Stimulated activated CD8-positive, alpha-beta memory T cell treated with anti-CD3 and anti-CD28 coated beads, Interleukin-4, amount 100 ng/mL, for 1 hour (primary cell): ENCODE data around the gene SEBOX.
A peak's percentile ranks its signal among the peaks of the same experiment; 100 is the strongest.
"Not testable (repeated sequence)": the region's sequence is repeated elsewhere in the genome, so short reads cannot be mapped to it uniquely, and the experiment has no call there.

Experiments
- DNase-seq, 2 donors: peaks; one replicate each; pipeline ENCODE4 v3.0.0-alpha.2; 2020; ENCODE audit warnings: low read depth in 2 of 2, low spot score in 1 of 2

Gene SEBOX

DNA sequence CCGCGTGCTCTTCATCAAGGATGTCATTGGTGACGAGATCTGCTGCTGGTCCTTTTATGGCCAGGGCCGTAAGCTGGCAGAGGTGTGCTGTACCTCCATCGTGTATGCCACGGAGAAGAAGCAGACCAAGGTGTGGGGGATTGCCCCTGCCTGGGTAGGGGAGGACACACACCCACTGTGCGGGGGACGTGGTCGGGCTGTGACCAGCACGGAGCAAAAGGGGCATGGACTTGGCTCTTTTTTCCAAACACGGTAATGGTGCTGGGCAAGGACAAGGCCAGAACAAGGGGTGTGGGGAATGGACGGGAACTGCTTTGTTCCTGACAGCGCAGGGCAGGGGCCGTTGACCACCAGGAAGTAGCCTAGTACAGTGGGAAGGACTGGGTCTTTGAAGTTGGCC is 22.7 kb downstream of the SEBOX start:
- DNase-seq = no peak

DNA sequence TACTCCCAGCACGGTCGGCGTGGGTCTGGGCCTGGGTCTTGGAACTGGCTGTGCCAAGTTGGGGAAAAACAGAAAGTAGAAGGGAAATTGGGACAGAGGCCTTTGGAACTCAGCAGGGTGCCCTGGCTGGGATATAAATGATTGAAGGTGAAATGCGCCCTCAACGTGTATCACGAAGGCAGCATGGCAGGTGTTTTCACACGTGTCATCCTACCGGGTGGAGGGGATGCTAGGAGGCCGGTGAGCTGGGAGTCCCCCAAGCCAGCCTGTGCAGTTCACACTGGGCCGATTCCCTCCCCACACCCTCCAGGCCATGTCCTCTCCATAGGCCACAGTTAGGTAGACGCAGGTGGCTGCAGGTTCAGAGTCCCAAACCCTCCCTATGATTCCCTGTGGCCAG is 23.5 kb downstream of the SEBOX start:
- no peak for DNase-seq

- no peak for DNase-seq
Measured at GRCh38 chr17:28340374-28340773, 24.6 kb downstream of the SEBOX start.

GRCh38 chr17:28339431-28339830 is 25.6 kb downstream of the SEBOX start:
- no peak for DNase-seq

DNA sequence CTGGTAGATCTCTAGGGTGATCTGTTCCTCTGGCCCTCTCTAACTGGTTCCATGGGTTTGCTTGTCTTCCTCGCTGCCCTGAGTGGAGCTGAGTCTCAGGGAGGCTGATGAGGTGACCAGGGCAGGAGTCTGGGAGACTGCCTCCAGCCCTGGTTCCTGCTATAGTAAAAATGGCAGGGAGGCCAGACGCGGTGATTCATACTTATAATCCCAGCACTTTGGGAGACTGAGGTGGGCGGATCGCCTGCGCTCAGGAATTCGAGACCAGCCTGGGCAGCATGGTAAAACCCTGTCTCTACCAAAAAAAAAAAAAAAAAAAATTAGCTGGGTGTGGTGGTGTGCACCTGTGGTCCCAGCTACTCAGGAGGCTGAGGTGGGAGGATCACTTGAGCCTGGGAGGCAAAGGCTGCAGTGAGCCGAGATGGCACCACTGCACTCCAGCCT is 26.2 kb downstream of the SEBOX start:
- not testable (repeated sequence) for DNase-seq

GRCh38 chr17:28338056-28338768 is 26.8 kb downstream of the SEBOX start:
- no peak for DNase-seq

DNA sequence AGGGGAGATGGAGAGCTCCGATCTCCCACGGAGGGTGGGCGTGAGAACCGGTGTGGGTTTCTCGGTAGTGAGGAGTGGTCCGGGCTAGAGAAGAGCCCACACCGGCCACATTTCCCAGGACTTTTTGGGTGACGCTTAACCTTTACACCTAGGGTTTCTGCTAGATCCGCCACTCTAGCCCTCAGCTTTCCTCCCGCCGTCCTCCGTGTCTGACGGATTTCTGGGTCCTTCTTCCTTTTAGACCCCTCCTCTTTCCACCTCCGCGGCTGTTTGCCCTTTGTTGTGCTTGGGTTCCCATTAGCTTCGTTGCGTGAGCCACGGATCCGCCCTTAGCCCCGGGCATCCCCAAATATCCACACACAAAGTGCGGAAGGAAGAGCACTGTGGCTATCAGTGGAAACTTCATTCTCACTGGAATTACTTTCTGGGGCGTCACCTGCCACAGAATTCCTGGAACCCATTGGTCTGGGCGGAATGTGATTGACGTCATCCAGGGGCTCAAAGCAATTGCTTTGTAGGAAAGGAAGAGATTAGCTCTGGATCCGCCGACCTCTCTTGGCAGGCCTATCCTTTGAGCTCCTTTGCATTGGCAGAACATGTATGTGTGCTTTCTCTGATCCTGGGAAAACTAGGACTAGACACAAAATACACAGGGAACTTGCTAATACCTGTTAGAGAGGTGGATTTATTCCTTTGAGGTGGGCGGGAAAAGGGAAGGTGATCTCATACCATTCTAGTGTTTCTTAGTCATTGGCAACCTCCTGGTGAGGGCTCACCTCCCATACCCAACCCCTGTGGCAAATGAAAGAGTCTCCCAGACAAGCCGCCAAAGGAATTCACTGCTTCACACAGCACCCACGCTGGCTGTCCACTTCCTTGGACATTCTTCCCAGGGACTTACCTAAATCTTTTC is 28.8 kb downstream of the SEBOX start:
- DNase-seq = no peak

DNA sequence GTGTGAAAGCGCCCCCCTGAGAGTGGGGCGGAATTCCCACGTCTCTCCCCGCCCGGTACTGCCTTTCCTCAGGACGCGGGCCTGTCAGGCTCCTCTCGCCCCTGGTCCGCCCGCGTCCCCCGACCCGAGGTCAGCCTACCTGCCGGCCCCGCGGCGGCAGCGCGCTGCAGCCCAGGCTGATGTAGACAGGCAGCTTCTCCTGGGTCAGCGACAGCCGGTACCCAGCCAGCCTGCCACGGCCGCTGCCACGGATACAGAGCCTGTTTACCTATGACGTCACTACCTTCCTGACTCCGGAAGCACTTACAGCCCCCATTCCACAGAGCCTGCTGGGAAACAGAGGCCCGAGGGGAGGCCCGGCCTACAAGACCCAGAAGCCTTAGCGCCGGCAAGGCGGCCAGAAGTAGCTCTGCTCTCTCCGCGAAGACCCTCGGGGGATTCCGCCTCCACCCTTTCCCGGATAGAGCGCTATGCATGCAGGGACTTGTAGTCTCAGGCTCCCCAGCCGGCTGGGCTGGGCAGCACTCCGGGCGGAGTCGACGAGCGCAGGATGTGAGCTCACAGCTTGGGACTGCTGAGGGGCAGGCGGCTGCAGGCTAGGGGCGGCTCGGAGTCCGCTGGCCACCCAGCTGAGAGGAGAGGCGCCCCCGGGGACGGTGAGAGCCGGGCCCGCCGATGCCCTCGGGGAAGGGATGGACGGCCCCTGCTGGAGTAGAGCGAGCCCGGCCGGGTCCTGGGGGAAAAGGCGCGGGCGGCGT is 29.6 kb downstream of the SEBOX start, which contains the start of the genes IFT20 and TNFAIP1:
IFT20 (minus strand) TSS at position 272 of the 758 bp plus-strand sequence. CDS start 3,487 bp downstream, outside the sequence.
TNFAIP1 (plus strand) TSS at position 561 of the 758 bp plus-strand sequence. CDS start 3,761 bp downstream, outside the sequence.
- DNase-seq = peak; percentile 85 to 96

- DNase-seq = no peak
Measured at GRCh38 chr17:28334666-28335200, 30.3 kb downstream of the SEBOX start.

DNA sequence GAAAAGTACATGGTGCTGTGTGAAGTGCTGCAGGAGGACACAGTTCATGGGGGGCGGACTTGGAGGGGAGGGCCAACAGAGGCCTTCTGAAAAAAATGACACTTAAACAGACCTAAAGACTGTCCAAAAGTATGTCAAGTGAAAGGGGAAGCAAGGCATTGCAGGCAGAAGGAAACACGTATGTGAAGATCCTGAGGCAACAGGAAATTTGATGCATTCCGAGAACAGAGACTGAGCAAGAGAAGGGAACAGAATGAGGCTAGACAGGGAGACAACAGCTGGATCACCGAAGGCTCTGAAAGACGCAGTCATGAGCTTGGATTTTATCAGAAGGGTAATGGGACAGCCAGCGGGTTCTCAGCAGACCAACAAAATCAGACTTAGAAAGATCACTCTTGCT is 30.8 kb downstream of the SEBOX start:
- no peak for DNase-seq

GRCh38 chr17:28333083-28333746 is 31.8 kb downstream of the SEBOX start:
- DNase-seq = no peak

- no peak for DNase-seq
Measured at GRCh38 chr17:28331891-28332420, 33.0 kb downstream of the SEBOX start.

DNA sequence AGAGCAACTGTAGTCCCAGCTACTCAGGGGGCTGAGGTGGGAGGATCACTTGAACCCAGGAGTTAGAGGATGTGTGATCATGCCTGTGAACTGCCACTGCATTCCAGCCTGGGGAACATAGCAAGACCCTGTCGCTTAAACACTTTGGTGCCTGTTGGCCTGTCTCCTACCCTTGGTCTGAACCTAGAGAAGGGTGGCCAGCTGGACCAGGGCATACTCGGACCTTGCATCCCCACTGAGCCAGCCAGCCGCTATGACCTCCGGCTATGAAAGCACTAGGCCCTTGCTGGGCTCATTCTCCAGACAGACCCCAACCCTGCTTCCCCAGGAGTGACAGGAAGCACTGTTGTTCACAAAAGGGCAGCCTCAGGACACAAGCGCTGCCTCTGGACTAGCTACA is 34.3 kb downstream of the SEBOX start:
- DNase-seq = no peak

DNA sequence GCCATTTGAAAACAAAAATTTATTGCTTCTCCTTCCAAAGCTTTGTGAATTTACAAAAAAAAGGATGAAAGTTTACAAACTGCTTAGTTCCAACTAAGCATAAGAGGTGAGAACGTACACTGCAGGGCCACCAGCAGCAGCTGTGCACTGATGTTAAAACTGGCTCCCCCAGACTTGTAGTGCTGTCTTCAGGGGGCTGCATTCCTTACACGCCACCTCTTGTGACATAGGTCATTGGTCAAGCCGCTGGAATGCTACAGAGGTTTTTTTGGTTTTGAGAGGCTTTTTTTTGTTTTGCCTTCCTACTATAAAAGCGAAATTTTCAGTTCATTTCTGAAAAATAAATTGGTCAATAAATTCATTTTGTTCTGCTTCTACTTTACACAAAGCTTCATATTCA is 36.7 kb downstream of the SEBOX start:
- no peak for DNase-seq

- no peak for DNase-seq
Measured at GRCh38 chr17:28327709-28328108, 37.3 kb downstream of the SEBOX start.

GRCh38 chr17:28327031-28327607 is 37.9 kb downstream of the SEBOX start:
- DNase-seq = no peak

DNA sequence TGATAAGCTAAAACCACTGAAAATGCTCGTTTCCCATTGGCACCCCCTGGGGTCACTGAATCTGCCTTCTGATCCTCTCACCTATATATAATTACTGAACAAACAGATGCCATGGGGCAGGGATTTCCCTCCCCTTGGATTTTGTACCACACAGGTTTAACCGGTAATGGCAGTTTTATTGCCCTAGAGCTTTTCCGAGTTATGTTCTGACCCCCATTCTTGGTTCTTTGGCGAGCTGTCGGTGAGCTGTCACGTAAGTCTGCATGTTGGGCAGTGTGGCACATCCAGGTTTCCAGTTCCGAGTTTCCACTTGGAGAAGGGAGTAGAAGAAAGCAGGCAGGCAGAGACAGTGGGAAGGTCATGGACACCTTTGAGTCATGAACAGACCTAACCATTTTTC is 38.9 kb downstream of the SEBOX start:
- DNase-seq = no peak

GRCh38 chr17:28325211-28325610 is 39.8 kb downstream of the SEBOX start:
- no peak for DNase-seq

- DNase-seq = no peak
Measured at GRCh38 chr17:28324781-28325180, 40.2 kb downstream of the SEBOX start.

GRCh38 chr17:28324267-28324745 is 40.7 kb downstream of the SEBOX start:
- DNase-seq = no peak
